ENCODE measurements around the gene KIAA1671.

KIAA1671 gene

GRCh38 chr22:25149014-25149413 lies 196.5 kb downstream of the KIAA1671 start:
- Mint-ChIP-seq H3K9me3 (no peaks in the 10 kb centered on the region), H3K4me3 (no peak overlapping the region), H3K4me1 (no peaks in the 10 kb centered on the region), H3K36me3 (ENCODE audit: low read depth) (no peaks in the 10 kb centered on the region), H3K27ac (no peak overlapping the region), H3K27me3 (no peaks in the 10 kb centered on the region)
- DNase-seq (no peak), ATAC-seq (no peak)

DNA sequence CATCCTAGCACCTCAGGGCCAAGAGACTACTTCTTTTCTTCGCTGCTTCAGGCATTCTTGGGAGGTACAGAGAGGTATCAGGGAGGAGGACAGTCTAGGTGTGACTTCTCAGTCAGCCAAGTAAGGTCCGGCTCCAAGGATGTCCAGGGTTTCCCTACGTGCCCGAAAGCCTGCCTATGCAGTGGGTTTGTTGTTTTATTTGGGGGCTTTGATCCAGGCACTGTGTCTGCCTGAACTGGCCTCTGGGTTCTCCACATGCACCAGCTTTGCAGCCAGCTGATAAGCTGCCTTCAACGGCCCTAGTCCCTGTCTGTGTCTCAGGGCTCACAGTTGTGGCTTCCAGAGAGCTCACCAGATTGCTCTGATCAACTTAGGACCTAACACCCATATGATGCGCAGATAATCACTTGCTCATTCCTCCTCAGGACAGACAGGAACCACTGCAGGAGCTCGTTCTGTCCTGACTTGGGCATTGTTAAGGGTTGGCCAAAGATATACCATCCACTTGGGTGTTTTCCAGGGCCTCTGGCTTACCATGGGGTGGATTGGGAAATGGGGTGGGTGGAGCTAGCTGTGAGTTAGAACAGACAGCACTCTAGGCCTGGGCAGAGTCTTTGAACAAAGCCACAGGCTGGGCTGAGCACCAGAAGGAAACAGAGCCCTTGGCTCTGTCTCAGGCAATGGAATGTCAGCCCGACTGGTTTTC lies 201.6 kb downstream of the KIAA1671 start:
- H3K27ac Mint-ChIP-seq = no peak overlapping the region
- ATAC-seq = no peak
- no peaks in the 10 kb centered on the region for H3K27me3 Mint-ChIP-seq
- H3K9me3 Mint-ChIP-seq = no peaks in the 10 kb centered on the region
- no peak for DNase-seq
- no peak overlapping the region for H3K4me3 Mint-ChIP-seq
- H3K4me1 Mint-ChIP-seq = no peaks in the 10 kb centered on the region
- no peaks in the 10 kb centered on the region for H3K36me3 Mint-ChIP-seq (ENCODE audit: low read depth)

- DNase-seq (no peak), ATAC-seq (peak; percentile 15)
- Mint-ChIP-seq H3K4me1 (no peaks in the 10 kb centered on the region), H3K36me3 (ENCODE audit: low read depth) (no peaks in the 10 kb centered on the region), H3K9me3 (no peaks in the 10 kb centered on the region), H3K4me3 (no peak overlapping the region), H3K27me3 (no peaks in the 10 kb centered on the region), H3K27ac (no peak overlapping the region)
These were observed 202.1 kb downstream of the KIAA1671 start for GRCh38 chr22:25154667-25154999.

- H3K36me3 Mint-ChIP-seq (ENCODE audit: low read depth) = no peaks in the 10 kb centered on the region
- DNase-seq (no peak), ATAC-seq (no peak)
- H3K4me1 Mint-ChIP-seq = peaks cover 6% of the 10 kb centered on the region
- H3K27ac Mint-ChIP-seq = no peak overlapping the region
- no peaks in the 10 kb centered on the region for H3K27me3 Mint-ChIP-seq
- H3K9me3 Mint-ChIP-seq = no peaks in the 10 kb centered on the region
- no peak overlapping the region for H3K4me3 Mint-ChIP-seq
These were observed 204.2 kb downstream of the KIAA1671 start for GRCh38 chr22:25156736-25157135.

GRCh38 chr22:25159028-25159427 lies 206.5 kb downstream of the KIAA1671 start:
- H3K36me3 Mint-ChIP-seq (ENCODE audit: low read depth) = no peaks in the 10 kb centered on the region
- H3K4me1 Mint-ChIP-seq = peaks cover 7% of the 10 kb centered on the region
- H3K27ac Mint-ChIP-seq = no peak overlapping the region
- H3K27me3 Mint-ChIP-seq = no peaks in the 10 kb centered on the region
- H3K4me3 Mint-ChIP-seq = no peak overlapping the region
- H3K9me3 Mint-ChIP-seq = no peaks in the 10 kb centered on the region
- DNase-seq = no peak
- ATAC-seq = no peak

GRCh38 chr22:25160120-25160996 lies 207.8 kb downstream of the KIAA1671 start:
- H3K27me3 Mint-ChIP-seq = peaks cover under 1% of the 10 kb centered on the region
- ATAC-seq (no peak), DNase-seq (no peak)
- H3K9me3 Mint-ChIP-seq = no peaks in the 10 kb centered on the region
- H3K36me3 Mint-ChIP-seq (ENCODE audit: low read depth) = no peaks in the 10 kb centered on the region
- peaks cover 7% of the 10 kb centered on the region for H3K4me1 Mint-ChIP-seq
- H3K27ac Mint-ChIP-seq = no peak overlapping the region
- no peak overlapping the region for H3K4me3 Mint-ChIP-seq

DNA sequence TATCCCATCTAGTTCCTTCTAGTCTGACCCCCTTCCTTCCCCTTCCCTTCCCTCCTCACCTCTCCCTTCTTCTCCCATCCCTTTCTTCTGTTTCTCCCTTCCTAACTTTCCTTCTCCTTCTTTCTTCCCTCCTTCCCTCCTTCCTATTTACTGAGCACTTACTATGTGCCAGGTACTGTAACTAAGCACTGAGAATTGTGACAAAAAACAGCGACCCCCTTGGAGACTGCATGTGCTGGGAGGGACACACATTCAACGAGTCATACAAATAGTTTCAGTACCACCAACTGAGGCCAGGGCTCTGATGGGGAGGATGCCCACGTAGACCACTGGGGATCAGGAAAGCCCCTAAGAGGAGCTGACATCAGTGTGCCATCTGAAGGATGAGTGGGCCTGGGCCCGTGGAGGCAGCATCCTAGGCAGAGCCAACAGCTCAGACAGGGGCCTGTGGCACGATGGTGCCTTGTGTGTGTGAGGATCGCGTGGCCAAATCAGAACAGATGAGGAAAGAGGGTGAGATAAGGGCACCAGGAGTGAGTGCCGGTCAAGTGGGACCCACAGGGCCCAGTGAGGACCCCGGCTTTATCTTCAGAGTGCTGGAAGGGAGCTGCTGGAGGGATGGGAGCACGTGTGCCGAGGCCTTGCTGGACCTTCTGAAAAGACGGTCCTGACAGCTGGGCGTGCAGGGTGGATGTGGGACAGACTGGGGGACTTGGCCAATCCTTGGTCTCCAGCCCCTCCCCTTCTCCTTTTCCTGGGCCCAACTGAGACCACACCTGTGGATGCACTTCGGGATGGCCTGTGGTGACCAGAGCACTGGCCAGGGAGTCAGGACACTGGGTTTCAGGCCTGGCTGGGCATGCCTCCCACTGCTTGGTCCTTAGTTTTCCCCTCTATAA lies 208.8 kb downstream of the KIAA1671 start:
- peak; percentile 18 for DNase-seq
- H3K4me1 Mint-ChIP-seq = peaks cover 7% of the 10 kb centered on the region
- peaks cover 2% of the 10 kb centered on the region for H3K27me3 Mint-ChIP-seq
- H3K36me3 Mint-ChIP-seq (ENCODE audit: low read depth) = no peaks in the 10 kb centered on the region
- H3K4me3 Mint-ChIP-seq = no peak overlapping the region
- ATAC-seq = peak; percentile 81
- H3K9me3 Mint-ChIP-seq = no peaks in the 10 kb centered on the region
- peak overlapping the region; percentile 46 for H3K27ac Mint-ChIP-seq

GRCh38 chr22:25161916-25162530 lies 209.5 kb downstream of the KIAA1671 start:
- H3K27ac Mint-ChIP-seq = no peak overlapping the region
- H3K9me3 Mint-ChIP-seq = no peaks in the 10 kb centered on the region
- H3K4me3 Mint-ChIP-seq = no peak overlapping the region
- peaks cover 2% of the 10 kb centered on the region for H3K27me3 Mint-ChIP-seq
- DNase-seq = no peak
- H3K4me1 Mint-ChIP-seq = peaks cover 7% of the 10 kb centered on the region
- no peak for ATAC-seq
- no peaks in the 10 kb centered on the region for H3K36me3 Mint-ChIP-seq (ENCODE audit: low read depth)

DNA sequence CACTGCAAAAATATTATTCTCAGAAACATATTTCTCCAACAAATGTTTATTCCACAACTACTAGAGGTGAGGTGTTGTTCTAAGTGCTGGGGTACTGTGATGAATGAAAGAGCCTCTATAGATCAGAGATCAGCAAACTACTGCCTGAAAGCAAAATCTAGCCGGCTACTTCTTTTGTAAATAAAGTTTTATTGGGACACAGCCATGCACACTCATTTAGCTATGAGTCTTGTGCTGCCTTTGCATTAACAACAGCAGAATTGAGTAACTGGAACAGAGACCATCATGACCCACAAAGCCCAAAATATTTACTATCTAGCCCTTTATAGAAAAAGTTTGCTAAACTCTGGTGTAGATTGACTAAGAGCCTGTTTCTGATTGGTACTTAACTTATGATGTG lies 210.0 kb downstream of the KIAA1671 start:
- Mint-ChIP-seq H3K36me3 (ENCODE audit: low read depth) (no peaks in the 10 kb centered on the region), H3K4me1 (peaks cover 7% of the 10 kb centered on the region), H3K4me3 (no peak overlapping the region), H3K27ac (no peak overlapping the region), H3K27me3 (peaks cover 2% of the 10 kb centered on the region), H3K9me3 (no peaks in the 10 kb centered on the region)
- DNase-seq = no peak
- ATAC-seq = no peak

DNA sequence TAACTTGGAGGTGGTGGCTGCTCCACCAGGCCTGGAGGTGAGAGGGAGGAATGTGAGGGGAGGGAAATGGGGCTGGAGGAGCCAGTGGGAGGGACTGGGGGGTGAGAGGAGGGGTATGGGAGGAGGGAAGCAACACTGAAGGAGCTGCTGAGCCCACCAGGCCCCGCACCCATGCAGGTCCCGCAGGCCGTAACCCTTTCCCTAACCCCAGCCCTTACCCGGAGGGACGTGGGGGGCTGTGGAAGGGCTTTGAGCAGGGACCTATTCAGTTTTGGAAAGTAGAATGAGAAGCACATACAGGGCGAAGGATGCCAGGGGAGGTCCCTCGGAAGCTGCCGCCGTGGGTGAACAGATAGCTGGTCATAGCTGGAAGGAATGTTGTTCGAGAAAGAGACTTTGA lies 213.3 kb downstream of the KIAA1671 start:
- Mint-ChIP-seq H3K4me3 (no peak overlapping the region), H3K9me3 (no peaks in the 10 kb centered on the region), H3K4me1 (peaks cover 7% of the 10 kb centered on the region), H3K36me3 (ENCODE audit: low read depth) (no peaks in the 10 kb centered on the region), H3K27me3 (peaks cover 2% of the 10 kb centered on the region), H3K27ac (no peak overlapping the region)
- no peak for DNase-seq
- ATAC-seq = no peak

GRCh38 chr22:25166266-25167040 lies 213.9 kb downstream of the KIAA1671 start:
- H3K36me3 Mint-ChIP-seq (ENCODE audit: low read depth) = no peaks in the 10 kb centered on the region
- H3K4me3 Mint-ChIP-seq = no peak overlapping the region
- ATAC-seq (no peak), DNase-seq (no peak)
- no peaks in the 10 kb centered on the region for H3K9me3 Mint-ChIP-seq
- H3K27ac Mint-ChIP-seq = no peak overlapping the region
- peaks cover 1% of the 10 kb centered on the region for H3K4me1 Mint-ChIP-seq
- H3K27me3 Mint-ChIP-seq = peaks cover 2% of the 10 kb centered on the region

- no peak for ATAC-seq
- Mint-ChIP-seq H3K27me3 (peaks cover 2% of the 10 kb centered on the region), H3K9me3 (no peaks in the 10 kb centered on the region), H3K27ac (no peak overlapping the region), H3K36me3 (ENCODE audit: low read depth) (no peaks in the 10 kb centered on the region), H3K4me3 (no peak overlapping the region), H3K4me1 (peaks cover 3% of the 10 kb centered on the region)
- no peak for DNase-seq
These were observed 214.6 kb downstream of the KIAA1671 start for GRCh38 chr22:25167082-25167481.

- peaks cover 2% of the 10 kb centered on the region for H3K4me1 Mint-ChIP-seq
- H3K27me3 Mint-ChIP-seq = peaks cover 2% of the 10 kb centered on the region
- ATAC-seq = no peak
- no peak for DNase-seq
- no peak overlapping the region for H3K4me3 Mint-ChIP-seq
- H3K36me3 Mint-ChIP-seq (ENCODE audit: low read depth) = no peaks in the 10 kb centered on the region
- no peak overlapping the region for H3K27ac Mint-ChIP-seq
- no peaks in the 10 kb centered on the region for H3K9me3 Mint-ChIP-seq
These were observed 215.5 kb downstream of the KIAA1671 start for GRCh38 chr22:25167834-25168601.

Data from activated naive CD8-positive, alpha-beta T cell treated with anti-CD3 and anti-CD28 coated beads, Interleukin-2, amount 50 U/mL, for 24 hours (primary cell).